Measurements from ENCODE around the gene ENKUR.
A peak's percentile ranks its signal among the peaks of the same experiment; 100 is the strongest.

ENKUR gene, protein sequence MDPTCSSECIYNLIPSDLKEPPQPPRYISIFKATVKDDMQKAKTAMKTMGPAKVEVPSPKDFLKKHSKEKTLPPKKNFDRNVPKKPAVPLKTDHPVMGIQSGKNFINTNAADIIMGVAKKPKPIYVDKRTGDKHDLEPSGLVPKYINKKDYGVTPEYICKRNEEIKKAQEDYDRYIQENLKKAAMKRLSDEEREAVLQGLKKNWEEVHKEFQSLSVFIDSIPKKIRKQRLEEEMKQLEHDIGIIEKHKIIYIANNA
- total RNA-seq: 0 to 0.29 (median 0) reads per million in 4 experiments

DNA sequence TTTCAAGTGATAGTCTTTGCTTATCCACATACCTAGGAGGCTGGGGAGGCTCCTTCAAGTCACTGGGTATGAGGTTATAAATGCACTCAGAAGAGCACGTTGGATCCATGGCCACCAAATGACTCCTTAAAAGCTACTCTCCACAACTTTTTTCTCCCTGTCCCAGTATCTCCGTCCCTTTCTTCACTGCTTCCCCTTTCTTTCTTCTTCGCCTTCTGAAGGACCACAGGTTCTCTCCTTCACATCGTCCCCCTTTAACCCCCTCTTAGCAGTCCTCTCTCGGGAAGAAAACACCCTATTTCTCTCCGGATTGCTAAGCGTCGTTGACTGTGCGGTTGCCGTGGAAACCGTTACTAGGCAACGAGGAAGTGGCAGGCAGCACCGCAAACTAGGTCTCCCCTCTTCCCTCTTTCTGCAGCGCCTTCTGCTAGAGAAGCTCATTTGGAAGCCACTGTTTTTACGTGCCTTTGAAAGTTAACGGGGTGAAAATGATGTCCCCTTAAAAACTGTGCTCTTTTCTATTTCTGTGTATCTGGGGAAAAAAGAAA, at the start of gene ENKUR:
Gene ENKUR, minus strand, starts transcription at position 331 of the 548 bp plus-strand sequence. Its CDS starts 222 bp downstream, at position 109.
- DNase-seq: peak; percentile 89

DNA sequence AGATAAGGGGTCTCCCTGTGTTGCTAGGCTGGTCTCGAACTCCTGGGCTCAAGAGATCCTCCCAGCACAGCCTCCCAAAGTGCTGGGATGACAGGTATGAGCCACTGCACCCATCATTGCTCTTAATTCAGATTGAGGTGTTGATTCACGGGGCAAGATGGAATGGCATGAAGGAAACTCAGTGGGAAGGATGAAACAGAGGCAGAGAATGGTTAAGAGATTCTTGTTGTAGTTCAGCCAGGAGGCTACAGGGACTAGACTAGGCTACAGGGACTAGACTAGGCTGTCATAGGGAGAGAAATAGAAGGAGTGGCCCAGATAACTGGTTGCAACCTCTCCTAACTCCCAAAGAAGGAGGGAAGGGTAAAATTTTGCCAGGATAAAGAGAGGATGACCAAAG, 48.4 kb upstream of the ENKUR start:
- DNase-seq: no peak

DNA sequence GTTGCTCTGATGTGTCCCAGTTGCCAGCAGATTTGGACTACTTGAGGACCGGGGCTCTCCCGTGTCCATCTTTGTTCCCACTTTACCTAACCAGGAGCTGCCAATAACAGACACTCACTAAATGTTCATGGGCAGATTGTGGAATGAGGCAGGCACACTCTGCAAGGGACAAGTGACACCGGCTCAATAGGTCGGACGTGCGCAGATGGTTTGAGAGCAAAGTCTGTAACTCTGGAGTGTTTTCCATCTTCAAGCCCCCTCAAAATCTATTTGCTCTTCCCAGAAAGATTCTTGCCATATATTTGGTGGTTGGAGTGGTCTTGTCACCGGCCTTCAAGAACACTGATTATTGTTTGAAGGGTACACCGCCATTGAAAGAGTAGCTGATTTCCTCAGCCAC, 47.7 kb upstream of the ENKUR start:
- DNase-seq: no peak

DNA sequence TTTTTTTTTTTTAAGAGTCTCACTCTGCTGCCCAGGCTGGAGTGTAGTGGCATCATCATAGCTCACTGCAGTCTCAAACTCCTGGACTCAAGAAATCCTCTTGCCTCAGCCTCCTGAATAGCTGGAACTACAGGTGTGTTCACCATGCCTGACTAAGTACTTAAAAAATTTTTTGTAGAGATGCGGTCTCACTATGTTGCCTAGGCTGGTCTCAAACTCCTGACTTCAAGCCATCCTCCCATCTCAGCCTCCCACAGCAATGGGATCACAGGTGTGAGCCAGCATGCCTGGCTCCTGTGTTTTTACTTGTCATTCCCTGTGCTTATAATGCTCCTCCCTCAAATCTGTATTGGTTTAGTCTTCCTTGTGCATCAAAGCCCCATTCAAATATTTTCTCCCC, 47.2 kb upstream of the ENKUR start:
- no peak for DNase-seq

DNA sequence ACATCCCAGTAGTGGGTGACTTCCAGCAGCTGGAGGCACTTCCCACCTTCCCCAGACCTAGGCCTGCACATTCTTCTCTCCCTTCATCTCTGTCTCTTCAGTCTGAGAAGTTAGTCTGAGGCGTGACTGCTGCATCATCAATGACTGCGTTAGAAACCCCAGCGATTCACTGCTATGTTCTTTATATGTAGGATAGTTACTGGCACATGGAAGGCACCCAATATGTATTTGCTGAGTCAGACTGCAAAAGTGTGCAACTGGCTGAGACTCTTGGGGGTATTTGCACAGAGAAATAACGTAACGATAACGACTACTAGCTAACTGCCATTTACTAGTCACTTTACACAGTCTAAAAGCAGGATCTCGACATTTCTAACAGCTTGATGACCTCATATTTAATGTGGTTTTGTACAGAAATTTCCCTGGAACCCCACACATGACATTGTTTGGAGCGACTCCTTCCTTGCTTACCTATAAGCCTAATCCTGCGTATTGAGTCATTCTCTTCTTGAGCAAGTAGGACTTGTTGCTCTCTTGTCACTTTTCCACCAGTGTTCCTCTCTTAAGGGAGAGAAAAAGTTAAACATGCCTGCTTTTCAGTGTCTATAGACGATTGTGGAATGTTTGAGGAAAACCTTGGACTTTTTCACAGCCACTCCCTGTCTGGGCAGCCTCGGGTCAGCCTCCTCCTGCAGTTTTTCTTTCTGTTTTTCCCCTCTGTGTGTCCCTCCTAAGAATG, 45.9 kb upstream of the ENKUR start:
- DNase-seq: no peak

DNA sequence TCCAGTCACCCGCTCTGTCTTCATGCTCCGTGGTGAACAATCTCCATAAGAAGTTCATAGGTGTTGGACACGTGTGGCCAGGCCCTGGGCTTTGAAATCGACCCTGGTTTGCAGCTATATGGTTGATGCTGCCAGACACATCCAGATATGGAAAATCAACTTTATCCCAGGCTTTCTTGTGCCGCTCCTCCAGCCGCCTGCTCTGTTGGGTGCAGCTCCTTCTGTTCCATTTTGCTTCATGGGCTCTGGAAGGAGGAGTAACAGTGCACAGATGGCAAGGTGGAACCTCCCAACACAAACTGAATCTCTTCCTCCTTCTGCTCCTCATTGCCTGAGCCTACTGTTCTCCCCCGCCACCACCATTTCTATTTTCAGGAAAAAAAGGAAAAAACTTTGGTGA, 45.2 kb upstream of the ENKUR start:
- DNase-seq: no peak

DNA sequence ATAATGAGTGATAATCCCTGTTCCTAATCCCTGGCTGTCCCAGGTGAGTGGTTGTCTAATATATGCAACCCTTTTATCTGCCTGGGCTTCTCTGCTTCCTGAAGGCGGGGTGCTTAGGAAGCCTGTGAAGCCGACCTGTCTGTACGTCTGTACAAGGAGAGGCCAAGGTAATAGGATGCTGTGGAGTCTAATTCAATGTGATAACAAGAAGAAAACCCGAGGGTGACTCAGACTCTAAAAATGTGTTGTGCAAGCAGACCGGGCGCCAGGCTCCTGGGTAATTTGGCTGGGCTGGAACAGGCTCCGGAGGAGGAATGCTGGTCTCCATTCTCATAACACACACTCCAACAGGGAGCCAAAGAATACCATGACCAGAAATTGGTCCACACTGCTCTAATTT, 44.0 kb upstream of the ENKUR start:
- no peak for DNase-seq

DNA sequence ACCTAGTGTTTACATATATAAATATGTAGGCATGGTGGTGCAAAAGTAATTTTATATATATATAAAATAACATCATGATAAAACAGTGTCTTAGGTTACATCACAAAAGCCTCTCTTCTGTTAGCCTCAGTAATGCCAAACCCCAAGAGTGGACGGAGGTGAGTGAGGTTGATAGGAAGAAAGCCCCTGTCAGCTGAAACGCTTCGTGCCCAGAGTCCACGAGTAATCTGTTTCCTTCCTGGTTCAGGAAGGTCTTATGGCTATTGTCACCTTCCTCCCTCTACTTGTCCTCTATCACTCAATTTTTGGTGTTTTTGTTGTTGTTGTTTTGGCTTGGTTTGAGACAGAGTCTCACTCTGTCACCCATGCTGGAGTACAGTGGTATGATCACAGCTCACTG, 41.9 kb upstream of the ENKUR start:
- DNase-seq: no peak

DNA sequence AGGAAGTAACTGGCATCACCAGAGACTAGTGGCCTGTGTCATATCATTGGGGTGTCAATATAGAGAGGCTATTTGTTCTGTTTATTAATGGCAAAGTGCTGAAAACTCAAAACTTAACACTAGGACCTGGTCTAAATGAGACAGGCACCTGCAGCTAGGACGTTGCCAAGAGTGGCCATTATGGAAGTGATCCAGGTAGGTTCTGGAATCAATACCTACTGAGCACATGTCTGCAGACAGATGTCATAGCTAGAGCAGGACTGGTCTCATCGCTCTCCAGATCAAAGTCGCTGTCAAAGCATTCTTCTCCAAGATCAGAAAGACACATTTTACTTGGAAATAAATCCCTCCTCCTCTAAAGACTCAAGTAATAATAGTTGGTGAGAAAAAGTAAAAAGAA, 40.8 kb upstream of the ENKUR start:
- DNase-seq: no peak

DNA sequence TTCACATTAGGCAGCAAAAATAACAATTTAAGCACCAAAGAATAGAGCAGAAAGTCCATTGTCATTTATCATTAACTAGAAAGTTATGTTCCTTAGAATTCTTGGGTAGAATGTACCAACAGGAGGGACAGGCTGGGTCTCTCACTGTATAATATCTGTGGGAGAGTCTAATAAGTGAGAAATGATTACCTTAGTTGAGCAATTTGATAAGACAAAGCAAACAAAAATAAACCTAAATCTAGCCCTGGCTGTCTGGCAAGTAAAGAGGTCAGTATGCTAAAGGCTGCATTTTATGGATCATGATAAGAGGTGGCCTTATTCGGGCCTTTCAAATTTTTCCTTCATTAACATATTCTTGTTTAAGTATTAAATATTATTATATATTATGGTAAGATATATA, 36.1 kb upstream of the ENKUR start:
- no peak for DNase-seq

DNA sequence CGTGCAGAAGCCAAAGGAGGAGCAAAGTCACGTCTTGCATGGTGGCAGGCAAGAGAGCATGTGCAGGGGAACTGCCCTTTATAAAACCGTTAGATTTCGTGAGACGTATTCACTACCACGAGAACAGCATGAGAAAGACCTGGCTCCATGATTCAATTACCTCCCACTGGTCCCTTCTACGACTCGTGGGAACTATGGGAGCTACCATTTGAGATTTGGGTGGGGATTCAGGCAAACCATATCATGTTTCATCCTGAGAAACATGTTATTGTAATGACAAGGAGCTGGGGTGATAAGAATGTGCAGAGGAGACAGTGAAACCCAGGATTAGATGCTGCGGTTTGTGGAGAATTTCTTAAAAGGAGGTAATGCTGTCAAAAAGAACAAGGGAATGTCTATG, 34.4 kb upstream of the ENKUR start:
- no peak for DNase-seq

DNA sequence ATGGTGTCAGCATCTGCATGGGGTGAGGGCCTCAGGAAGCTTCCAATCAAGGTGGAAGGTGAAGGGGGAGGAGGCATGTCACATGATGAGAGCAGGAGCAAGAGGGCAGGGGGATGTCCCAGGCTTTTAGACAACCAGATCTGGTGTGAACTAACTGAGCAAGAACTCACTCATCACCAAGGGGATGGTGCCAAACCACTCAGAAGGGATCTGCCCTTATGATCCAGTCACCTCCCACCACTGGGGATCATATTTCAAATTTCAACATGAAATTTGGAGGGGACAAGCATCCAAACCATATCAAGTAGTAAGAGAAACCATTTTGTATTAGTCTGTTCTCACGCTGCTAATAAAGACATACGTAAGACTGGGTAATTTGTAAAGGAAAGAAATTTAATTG, 34.0 kb upstream of the ENKUR start:
- no peak for DNase-seq

DNA sequence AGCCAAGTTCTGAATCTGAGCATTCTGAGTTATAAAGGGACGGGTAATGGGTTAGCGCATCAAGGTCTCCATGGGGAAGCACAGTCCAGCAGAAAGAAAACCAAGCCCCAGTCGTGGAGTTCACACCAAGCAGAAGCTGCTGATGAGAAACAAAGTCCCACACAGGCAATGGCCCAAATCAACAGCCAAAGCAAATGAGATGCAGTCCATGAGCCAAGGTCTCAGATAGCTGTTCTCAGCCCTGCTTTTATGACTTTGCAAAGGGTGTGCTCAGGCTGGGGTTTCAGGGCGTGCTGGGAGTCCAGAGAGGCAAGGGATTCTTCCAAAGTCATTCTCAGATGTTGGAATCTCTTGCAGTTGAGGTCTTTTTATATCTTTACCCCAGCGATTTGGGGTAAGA, 32.5 kb upstream of the ENKUR start:
- no peak for DNase-seq

DNA sequence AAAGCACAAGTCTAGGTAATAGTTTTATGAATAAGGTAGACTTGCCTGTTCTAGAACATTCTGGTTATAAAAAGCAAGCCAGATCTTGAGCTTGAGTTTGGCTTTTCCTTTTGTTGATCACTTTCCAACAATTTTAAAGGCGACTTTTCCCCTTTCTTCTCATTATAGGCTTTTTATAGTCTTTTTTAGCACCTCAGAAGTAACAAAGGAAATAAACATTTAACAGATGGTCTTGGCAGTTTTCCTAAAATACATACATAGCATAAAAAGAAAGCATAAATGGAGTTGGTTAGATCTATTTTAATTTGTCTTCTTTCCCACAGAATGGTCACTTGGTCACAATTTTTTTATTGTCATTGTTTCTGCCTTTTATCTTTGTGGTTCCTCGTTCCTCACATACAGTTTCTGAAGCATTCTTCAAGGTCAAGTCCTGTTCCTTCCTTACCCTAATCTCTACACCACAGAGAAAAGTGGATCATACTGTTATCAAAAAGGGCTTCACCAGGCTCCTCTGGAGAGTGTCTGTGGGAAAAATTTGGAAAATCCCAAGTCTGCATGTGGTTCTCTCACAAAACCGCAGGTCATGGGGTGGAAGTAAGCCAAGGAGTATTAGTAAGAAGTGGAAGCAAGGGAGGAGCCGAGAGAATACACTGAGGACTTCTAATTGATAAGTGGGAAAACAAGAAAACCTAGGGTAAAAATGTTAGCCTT, 31.8 kb upstream of the ENKUR start:
- no peak for DNase-seq

DNA sequence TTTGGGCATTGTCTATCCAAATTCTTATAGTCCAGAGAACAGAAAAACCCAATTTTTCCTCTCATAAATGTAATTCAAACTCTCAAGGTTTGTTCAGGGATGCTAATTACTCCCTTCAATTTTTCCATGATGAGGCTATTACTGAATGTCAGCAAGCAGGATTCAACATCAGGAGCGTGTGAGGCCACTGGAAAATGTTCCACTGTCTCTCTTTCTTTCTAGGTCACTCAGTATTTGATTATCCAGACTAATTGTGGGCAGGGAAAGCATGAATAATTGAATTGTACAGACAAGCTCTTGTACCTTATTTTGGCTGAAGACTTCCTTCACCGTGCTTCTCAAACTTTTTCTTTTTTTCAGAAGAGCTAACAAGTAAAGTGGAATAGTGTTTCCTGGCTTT, 31.1 kb upstream of the ENKUR start:
- no peak for DNase-seq

DNA sequence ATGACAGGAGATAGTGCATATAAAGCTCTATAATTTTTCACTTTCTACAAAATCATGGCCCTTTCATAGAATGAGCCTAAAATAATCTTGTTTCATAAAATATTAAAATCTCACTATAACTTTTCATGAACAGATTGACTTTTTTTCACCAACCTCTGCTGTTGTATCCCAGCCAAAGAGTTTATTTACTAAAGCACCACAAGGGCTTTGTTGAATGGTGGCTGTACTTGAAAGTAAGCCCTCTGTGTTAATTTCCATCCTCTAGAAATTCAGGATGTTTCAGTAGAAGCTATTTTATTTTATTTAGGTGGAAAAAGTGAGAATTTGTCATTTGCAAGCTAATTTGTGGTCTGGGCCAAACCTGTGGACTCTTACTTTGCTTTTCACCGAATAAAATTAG, 30.7 kb upstream of the ENKUR start:
- DNase-seq: no peak

DNA sequence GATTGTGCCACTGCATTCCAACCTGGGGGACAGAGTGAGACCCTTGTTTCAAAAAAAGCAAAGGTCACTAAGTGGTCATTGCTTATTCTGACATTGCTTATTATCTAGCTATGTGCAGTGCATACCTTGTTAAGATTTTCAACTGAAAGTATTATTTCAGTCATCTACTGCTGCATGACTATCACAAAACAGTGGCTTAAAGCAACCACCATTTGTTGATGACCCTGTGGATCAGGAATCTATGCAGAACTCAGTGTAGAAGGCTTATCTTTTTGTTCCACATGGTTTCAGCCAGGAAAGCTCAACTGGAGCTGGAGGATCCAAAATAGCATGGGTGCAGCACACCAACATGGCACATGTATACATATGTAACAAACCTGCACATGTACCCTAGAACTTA, 23.6 kb upstream of the ENKUR start:
- no peak for DNase-seq

DNA sequence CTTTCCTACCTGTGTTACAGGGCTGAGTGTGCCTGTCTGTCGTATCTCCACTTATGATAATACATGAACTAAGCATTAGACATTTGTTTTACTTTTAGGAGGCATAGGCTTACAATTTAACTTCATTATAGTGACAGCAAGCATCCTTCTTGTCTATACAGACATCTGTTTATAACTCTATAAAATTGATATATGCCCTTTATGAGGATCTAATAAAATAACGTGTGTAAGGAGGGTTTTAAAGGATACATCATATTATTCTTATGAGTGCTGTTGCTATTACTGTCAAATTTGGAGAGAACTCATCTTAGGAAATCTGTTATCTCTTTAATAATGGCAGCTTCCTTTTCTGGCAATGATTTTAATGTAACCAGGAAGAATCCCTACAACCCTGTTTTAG, 22.4 kb upstream of the ENKUR start:
- no peak for DNase-seq

DNA sequence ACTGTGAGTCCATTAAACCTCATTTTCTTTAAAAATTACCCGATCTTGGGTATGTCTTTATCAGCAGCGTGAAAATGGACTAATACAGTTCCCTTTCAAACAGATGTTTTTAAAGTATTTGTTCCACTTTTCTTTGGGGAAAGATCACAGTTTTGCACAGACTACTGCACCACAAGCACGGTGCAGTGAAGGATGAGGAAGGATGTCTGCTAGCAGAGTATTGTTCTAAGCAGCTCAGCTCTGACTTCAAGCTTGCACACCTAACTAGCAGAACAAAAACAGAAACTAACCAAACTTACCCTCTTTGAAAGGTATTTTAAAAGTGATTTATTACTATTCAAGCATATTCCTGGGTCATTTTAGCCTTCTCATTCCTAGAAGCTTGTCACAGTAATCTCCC, 20.4 kb upstream of the ENKUR start:
- no peak for DNase-seq

DNA sequence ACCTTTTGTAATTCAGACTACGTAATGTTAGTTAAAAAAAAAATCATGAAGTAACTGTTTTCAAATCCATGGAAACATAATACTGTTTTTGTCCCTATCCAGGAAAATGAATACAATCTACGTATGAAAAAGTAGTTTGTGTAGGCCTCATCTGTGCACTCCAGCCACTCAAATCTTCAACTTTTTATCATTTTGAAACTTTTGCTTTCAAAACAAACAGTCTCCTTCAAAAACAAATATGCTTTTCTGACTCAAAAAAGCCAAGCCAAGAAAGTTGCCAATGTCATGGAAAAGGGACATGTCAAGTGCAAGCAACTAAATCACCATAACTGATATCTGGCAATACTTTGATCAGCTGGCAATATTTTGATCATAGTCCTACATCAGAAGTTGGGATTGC, 13.6 kb upstream of the ENKUR start:
- no peak for DNase-seq

DNA sequence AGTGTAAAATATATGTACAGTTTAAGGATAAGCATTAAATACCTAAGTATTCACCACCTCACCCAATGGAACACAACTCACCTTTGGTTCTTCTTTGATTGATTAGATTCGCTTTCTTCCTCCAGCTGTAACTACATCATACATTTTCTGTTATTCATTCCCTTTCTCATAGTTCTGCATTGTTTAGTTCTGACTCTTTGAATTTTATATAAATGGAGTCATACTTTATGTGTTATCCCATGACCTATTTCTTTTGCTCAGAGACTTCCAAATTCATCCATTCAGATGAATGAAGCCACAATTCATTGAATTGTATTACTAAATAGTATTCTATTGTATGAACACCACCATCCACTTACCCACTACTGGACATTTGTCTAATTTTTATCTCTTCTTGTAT, 12.8 kb upstream of the ENKUR start:
- DNase-seq: no peak

DNA sequence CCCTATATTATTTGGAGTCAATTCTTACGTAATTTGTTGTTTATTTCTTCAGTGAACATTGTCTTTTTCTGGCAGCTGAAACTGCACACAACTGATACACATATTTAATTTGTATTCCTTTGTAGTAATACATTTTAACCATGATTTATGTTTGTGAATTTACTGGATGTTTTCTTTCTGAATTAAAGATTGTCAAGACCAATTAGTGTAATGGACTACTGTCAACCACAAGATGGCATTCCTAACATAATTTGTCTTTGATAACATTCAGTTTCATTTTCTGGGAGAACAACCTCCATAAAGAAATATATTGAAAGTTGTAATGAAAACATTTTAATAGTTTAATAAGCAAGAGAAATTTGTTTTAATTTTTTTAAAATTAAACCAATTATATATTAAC, 10.5 kb upstream of the ENKUR start:
- no peak for DNase-seq

DNA sequence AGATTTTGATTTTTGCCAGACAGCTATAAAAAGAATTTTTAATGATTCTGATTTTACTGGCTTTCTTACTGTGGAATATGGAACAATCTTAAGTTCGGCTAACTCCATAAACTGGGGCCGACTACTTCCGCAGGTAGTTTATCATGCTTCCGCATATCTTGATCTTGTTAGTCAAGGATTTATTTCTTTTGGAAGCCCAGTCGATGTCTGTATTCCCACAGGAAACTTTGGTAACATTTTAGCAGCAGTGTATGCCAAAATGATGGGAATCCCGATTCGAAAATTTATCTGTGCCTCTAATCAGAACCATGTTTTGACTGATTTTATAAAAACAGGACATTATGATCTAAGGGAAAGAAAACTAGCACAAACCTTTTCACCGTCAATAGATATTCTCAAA, 8.6 kb upstream of the ENKUR start:
- DNase-seq: no peak

DNA sequence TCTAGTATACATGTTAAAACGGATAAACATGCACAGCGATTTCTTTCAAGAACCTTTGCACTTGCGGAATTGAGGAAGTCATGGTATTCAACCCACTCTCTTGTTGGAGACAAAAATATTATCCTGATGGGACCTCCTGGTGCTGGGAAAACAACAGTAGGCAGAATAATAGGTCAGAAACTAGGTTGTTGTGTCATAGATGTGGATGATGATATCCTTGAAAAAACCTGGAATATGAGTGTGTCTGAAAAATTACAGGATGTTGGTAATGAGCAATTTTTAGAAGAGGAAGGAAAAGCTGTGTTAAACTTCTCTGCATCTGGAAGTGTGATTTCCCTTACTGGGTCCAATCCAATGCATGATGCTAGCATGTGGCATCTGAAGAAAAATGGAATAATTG, 7.3 kb upstream of the ENKUR start:
- DNase-seq: no peak

Data from effector CD8-positive, alpha-beta T cell (primary cell).